ENCODE data around the gene DPYSL5.
"Not testable (repeated sequence)": the region's sequence is repeated elsewhere in the genome, so short reads cannot be mapped to it uniquely, and the experiment has no call there.

The DPYSL5 gene

DNA sequence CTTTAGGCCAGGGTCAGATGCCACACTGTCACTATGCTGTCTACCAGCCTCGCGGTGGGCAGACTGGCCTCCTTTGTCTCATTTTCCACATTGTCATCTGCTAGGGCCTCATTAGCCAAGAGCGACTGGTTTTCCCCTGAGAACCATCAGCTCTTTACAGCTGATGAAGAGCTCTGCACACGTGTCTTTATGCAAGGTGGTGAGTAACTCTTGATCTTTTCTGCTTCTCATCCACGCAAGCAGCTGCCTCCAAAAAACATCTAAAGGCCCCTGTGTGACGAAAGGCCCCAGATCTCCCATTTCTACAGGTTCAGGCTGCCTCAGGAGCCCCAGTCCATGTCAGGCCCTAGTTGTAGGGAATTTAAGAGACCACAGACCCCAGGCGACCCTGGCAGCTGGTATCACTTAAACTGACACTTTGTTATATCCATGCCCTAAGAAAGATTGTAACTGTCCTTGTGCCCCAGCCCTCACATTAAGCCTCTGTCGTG, 52.9 kb downstream of the DPYSL5 start:
- no peak for DNase-seq (ENCODE audit: low spot score)

DNA sequence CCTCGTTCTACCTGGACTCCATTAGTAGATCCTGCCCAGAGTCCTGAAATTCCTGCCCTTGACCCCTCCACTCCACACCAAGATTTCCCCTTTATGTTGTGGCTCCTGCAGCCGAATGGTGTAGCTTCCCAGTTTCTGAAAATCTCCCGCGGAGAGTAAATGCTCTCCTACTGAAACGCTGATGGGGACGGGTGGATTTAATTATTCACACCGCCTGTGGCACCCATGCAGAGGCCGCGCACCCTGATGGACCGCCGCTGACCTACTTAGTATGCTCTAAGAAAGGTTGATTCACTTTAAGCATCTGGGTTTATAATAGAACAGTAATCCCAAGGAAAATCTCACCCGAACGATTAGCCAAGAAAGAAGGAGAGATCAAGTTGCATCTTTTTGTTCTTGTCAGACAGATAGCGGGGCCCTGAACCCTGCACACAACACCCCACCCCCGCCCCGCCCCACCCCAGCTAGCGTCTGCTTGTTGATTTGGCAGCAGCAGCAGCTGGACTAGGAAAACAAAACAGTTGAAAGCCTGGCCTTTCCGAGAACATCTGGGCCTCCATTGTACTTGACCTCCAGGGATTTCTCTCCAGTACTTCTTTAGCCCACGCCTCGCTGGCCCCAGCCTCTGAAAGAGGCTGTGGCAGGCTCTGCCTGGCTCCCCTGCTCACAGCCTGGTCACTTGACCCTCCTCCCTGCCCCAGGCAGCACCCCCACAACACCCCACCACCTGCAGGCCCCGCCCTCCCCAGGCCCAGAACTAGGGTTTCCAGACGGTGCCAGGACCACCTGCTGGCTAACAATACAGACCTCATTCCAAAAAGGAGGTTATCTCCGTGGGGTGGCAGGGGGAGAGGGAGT, 53.6 kb downstream of the DPYSL5 start:
- FAIRE-seq, result no peak

More for the DNA sequence above, 52.9 kb downstream of the DPYSL5 start:
- FAIRE-seq, result no peak

DNA sequence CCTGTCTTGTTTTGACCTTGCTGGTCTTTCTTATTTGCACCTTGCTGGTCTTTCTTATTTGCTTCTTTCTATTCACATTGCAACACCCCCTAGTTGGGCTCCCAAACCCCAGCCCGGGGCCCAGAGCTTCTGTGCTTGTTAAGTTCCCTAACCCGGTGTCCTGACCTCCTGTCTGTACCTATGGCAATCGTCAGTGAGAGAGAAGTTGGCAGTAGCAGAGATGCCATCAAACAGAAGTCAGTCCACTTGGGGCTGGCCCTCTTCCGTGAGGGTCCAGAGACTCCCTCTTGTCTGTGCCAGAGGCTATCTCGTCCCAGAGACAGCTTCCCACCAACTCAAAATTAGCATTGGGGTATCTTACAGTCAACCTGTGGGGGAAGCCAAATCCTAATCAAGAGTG, 55.7 kb downstream of the DPYSL5 start:
- FAIRE-seq, result no peak
- DNase-seq (ENCODE audit: low spot score), result no peak

More for the DNA sequence above, 53.6 kb downstream of the DPYSL5 start:
- no peak for DNase-seq (ENCODE audit: low spot score)

DNA sequence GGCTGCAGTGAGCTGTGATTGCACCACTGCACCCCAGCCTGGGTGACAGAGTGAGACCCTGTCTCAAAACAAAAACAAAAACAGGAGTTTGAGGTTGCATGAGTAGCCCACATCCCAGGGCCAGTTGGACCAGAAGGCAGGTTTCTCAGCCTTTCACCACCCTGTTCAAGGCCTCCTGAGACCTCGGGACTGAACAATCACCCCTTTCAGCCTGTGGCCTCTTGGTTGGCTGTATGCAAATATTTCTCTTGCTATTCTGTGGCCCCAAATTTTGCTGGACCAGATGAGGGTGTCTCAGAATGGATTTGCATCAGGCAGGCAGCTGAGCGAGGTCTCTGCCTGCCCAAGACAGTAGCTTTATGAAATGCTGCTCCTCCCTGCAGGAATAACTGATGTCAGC, 56.9 kb downstream of the DPYSL5 start:
- FAIRE-seq (peak; percentile 23), DNase-seq (ENCODE audit: low spot score) (no peak)

DNA sequence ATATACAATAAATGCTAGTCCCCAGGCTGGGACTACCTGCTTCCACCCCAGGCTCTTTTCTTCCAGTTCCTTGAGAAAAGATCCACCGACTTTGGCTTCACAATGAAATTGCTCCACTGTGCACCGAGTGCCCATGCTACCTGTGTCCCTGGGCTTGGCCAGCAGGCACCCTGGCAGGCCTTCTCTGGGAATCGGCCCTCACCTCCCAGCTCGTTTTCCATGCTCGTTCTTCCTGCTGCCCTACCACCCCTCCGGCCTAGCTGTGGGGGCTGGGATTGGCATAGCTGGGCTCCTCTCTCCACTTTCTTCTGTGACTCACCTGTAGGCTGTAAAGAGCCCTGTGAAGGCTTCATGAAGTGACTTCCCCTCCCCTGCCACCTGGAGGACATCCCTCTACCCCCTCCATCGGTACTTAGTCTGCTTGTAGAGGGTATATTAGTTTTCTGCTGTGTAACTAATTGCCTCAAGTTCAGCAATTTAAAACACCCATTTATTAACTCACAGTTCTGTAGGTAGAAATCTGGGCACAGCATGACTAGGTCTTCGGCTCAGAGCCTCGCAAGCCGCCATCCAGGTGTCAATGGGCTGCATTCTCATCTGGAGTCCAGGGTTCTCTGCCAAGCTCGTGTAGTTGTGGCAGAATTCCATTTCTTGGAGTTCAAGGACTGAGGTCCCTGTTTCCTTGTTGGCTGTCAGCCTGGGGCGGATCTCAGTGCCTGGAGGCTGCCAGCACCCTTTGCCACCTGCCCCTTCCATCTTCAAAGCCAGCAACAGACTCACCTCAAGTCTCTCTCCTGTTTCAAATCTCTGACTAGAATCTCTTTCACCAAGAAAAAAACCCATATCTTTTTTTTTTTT, 57.6 kb downstream of the DPYSL5 start:
- FAIRE-seq (no peak), DNase-seq (ENCODE audit: low spot score) (peak; percentile 29)

DNA sequence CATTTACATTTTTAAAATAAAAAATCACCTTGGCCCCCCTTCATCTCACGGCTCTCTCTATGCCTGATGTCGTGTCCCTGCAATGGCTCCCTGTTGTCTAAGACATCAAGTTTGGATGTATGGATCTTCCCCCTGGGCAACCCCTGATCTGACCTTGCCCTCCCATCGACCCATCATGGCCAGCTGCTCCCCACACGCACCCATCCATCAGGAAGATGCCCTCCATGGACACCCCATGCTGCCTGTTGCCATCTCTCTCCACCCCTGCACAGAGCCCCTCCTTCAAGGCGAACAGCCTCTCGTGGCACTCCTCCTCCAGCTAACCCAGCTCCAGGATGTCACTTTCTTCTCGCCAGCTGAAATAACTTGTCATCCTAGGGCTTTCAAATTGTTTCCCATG, 59.5 kb downstream of the DPYSL5 start:
- DNase-seq (ENCODE audit: low spot score) (no peak), FAIRE-seq (no peak)

DNA sequence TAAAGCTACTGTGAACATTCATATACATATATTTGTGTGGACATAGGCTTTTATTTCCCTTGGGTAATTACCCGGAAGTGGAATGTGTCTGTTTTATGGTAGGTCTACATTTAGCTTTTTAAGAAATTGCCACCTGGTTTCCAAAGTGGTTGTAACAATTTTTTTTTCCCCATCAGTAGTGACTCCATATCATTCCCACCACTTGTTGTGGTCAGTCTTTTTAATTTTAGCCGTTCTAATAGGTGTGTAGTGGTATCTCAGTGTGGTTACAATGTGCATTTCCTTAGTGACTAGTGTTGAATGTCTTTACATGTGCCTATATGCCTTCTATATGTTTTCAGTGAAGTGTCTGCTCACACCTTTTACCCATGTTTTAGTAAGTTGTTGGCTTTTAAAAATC, 62.2 kb downstream of the DPYSL5 start:
- FAIRE-seq (no peak), DNase-seq (ENCODE audit: low spot score) (no peak)

DNA sequence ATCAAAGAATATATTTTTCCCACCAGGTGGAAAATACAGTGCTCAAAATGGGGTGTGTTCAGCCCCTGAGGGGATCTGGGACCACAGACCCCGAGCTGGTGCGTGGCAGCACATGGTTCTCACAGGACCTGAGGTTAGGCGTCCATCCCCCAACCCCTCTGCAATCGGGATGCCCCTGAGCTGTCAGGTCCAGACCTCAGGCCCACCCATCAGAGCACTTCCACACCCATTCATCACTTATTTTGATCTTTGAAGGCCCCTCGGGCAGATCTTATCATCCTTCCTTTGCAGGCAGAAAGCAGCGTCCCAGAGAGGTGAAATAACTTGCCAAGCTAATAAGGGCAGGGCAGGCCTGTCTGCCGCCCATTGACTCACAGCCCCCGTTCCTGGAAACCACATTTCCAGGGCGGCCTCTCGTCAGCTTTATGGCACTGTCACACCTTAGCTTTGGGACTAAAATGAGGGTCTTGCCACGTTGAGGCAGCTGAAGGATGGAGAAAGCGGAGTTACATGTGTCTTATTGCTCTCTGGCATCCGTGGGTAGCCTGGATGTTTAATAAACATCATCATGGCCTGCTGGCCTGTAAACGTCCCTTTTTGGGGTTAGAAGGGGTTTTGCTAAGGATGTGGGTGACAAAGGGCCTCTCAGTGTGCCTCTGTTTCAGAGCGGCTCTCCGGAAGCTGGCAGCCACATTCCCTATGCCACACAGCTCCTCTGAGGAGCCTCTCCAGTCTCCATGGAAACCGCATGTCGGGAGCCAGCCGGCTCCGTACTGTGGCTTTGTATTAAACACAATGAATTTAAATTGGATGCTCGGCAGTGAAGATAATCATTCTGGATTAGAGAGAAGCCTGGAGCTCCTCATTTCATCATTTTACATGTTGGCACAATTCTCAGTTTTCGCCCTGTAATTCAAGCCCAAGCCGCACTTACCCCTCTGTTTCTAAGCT, 64.3 kb downstream of the DPYSL5 start:
- FAIRE-seq (peak; percentile 20), DNase-seq (ENCODE audit: low spot score) (no peak)

DNA sequence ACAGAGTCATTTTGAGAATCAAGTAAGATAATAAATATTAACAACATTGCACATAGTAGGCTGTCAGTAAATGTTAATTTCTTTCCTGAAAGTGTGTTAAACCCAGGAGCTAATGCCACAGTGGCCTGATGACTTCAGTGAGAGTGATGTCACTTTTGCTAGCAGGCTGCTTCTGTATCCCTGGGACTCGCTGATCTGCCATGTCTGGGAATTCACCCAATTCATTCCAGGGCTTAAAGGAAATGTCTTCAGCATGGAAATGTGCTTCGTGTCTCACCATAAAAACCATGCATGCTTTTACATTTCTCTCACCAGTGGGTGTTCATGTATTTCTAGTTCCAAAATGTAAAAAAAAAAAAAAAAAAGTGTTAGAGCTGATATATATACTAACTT, 65.7 kb downstream of the DPYSL5 start:
- FAIRE-seq (no peak), DNase-seq (ENCODE audit: low spot score) (no peak)

DNA sequence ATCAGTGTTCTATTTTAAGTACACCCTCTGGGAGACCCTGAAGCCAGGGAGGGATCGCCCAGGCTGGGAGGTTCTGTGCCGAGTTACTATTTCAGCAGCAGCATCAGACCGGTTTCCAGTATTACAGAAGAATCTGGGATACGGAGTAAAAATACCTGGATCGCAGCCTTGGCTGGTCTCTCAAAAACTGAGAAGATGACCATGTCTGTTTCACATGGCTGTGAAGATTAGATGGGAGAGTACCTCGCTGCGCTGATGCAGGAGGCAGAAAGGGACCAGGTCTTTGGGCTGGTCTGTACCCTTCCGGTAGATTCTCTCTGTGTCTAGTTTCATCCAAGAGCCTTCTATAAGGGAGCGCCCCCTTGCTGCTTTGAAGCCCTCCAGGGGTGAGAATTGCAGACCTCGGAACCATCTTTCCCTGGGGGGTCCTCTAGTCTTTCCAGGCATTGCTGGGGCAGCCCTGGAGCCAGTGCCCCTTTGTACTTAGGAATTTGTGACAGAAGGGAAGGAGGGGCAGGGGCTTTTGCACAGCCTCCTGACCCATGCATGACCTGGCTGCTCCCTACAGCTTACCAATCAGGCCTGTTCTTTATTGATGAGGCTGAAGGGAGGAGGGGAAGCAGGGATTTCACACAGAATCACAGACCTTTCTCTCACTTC, 66.2 kb downstream of the DPYSL5 start:
- FAIRE-seq (no peak), DNase-seq (ENCODE audit: low spot score) (no peak)

DNA sequence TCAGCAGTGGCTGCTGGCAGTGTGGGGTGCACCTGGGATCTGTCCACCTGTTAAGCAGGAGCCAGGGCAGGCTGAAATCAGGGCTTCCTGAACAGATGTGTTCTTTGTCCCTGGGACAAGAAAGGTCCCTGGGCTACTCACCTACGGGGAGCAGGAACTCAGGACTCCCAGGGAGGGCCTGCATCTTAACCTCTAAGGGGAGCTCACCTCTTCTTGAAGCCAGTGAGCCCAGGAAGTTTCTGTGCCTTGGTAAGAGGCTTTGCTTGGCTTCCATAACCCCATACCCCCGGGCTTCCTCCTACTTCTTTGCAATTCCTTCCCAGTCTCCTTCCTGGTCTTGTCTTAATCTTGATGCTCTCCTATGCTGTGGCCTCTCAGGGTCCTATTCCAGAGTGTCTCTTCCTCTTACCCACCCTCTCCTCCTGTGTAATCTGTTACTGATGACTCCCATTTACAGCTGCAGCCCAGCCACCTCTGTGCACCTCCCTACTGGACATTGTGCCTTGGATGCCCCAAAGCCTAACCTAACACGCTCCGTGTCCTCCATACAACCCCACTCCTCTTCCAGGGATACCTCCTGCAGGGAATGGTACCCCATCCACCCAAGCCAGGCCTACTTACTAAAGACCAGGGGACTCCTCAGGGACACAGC, 66.9 kb downstream of the DPYSL5 start:
- FAIRE-seq, result peak; percentile 37
- DNase-seq (ENCODE audit: low spot score), result no peak

DNA sequence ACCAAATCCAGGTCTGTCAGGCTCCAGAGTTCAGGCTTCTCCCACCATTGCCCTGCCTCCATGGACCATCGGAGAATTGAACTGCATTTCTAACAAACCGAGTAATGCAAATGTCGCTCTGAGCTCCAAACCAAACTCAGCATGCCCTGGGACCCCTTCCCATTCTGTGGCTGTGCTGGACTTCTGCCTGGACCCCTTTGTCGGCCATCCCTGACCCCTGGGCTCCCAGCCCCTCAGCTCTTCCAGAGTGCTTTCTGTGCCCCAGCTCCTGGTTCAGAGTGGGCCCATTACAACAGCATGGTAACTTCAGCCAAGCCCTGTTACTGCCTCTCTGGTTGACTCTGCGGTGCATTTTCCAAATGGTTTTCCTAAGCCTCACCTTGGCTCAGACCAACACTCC, 67.4 kb downstream of the DPYSL5 start:
- DNase-seq (ENCODE audit: low spot score), result no peak
- FAIRE-seq, result no peak

DNA sequence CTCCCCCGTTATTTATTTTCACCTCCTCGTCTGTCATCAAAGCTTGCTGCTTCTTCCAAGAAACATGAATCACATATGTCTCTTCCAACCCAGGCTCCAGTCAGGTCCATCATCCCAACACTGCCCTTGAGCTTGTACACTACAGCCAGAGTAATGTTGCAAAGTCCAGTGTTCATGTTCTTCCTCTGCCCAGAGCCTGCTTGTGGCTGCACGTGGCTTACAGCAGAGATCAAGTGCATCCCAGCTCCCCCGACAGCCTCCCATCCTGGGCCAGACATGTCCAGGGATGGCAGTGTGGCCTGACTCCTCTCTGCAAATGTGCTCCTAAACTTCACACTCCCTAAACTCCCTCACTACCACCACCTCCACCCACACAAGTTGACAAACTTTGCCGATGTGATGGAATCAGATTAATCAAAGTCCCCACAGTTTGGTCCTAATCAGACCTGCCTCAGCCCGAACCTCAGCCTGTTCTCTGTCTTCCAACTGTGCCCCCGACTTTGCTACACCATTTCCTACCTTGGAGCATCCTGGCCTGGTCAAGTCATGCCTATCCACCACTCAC, 68.3 kb downstream of the DPYSL5 start:
- FAIRE-seq (peak; percentile 53), DNase-seq (ENCODE audit: low spot score) (no peak)

DNA sequence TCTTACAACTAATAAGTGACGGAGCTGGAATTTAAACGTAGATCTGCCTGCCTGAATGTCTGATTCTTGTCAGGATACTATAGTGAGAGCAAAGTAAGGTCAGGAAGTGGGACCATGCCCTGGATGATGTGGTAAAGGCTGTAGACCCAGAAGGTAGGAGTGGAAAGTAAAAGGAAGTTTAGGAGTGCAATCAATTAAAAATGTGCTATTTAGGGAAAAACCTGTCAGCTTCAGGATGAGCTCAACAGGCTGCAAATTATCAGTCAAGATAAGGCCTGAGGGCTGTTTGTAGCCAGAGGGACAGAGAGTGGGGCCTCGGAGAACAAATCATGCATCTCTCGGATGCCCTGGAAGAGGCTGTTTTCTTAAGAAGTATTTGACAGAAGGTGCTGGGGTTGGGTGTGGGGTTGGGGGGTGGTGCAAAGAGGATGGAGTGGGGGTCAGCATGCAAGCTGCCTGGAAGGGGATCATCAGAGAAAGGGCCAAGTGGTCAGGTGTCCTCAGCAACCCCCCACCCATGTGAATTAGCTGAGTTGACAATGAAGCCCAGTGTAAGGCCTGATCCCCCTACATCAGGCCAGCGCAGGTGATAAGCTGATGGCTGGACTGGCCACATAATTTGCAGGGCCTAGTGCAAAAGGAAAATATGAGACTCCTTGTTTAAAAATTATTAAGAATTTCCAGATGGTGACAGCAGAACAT, 69.4 kb downstream of the DPYSL5 start:
- FAIRE-seq, result no peak
- no peak for DNase-seq (ENCODE audit: low spot score)

DNA sequence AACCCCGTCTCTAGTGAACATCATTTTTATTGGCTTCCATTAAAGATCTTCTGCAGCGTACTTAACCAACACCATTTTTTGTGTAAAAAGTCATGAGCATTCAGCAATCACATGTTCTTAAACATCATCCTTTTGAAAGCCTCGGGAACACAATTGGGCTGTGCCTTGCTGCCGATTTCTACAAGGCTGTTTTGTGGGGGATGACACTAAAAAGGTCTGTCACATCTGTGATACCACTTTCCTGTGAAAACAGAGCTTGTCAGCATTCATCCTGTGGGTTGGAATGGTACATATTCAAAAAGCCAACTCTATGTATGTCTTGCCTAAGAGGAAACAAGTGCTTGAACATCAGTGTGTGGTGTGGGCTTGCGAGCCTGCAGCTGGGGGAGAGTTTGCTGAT, 73.4 kb downstream of the DPYSL5 start:
- FAIRE-seq, result no peak
- DNase-seq (ENCODE audit: low spot score), result no peak

DNA sequence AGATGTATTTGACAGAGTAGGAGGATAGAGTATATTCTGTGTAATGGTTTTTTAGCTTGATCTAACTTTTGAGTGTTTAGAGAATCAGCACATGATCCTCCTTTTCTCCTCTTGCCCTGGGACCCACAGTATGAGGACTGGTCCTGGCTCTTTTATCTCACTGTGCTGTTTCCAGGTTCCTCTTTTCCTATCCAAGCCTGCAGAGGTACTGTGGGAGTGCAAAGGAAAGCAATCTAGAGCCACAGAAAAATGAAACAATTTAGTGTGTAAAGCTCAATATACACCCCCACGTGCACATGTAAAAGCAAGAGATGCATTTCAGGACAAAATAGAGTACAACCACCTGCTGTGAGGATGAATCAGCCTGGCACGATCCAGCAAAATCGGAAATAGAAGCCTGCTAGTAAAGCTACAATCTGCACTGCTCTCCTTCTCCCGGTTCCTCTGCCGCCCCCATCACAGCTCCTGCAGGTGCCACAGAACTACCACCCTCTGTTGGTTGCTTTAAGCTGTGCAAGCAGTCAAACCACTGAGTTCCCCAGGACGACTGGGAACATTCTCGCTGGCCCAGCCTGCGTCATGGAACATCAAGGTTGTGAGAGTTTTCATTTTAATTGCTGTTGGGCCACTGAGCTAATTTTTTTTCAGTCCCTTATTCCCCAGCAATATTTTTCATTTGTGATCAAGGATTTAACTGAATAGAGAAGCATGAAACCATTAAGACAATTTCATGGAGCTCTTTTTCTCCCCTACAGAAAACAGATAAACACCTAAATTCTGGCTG, 74.7 kb downstream of the DPYSL5 start:
- DNase-seq (ENCODE audit: low spot score) (peak; percentile 84), FAIRE-seq (peak; percentile 53)

DNA sequence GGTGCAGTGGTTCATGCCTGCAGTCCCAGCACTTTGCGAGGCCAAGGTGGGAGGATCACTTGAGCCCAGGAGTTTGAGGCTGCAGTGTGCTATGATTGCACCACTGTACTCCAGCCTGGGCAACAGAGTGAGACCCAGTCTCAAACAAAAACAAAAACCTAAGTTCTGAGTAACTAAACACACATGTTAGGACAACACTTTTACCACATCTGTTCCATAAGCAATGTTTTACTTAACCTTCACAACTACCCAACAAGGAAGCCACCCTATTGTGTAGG, 75.2 kb downstream of the DPYSL5 start:
- not testable (repeated sequence) for DNase-seq (ENCODE audit: low spot score); FAIRE-seq

DNA sequence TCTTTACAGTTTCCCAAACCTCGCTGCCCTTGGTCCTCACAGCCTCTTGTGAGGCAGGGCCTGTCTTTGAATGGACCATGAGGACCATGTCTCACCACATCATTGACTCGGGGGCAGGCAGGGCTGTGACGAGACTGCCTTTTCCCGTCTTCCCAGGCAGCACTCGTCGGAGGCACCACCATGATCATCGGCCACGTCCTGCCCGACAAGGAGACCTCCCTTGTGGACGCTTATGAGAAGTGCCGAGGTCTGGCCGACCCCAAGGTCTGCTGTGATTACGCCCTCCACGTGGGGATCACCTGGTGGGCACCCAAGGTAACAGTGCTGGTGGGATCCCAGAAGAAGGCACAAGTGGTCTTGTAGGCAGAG, 76.8 kb downstream of the DPYSL5 start:
- DNase-seq (ENCODE audit: low spot score) (no peak), FAIRE-seq (no peak)
